Ishikawa (cell line): ENCODE measurements around the gene UBE2QL1.

Experiments
- CEBPB ChIP-seq: IDR thresholded peaks from 2 replicates; pipeline ENCODE4 v1.6.1; 2012
- CREB1 ChIP-seq: IDR thresholded peaks from 2 replicates; pipeline ENCODE4 v1.6.1; 2012; ENCODE audit warnings: low read depth
- EGR1 ChIP-seq: IDR thresholded peaks from 2 replicates; pipeline ENCODE4 v1.6.1; 2012
- EP300 ChIP-seq: IDR thresholded peaks from 2 replicates; pipeline ENCODE4 v1.6.1; 2012; ENCODE audit warnings: borderline replicate concordance
- FOXM1 ChIP-seq: IDR thresholded peaks from 2 replicates; pipeline ENCODE4 v1.6.1; 2012; ENCODE audit warnings: low read depth, borderline replicate concordance
- MAX ChIP-seq: IDR thresholded peaks from 2 replicates; pipeline ENCODE4 v1.6.1; 2012
- NFIC ChIP-seq: IDR thresholded peaks from 2 replicates; pipeline ENCODE4 v1.6.1; 2012
- RAD21 ChIP-seq: IDR thresholded peaks from 2 replicates; pipeline ENCODE4 v1.6.1; 2012; ENCODE audit warnings: low read depth
- REST ChIP-seq: IDR thresholded peaks from 2 replicates; pipeline ENCODE4 v1.6.1; 2012; ENCODE audit warnings: low read depth, mild to moderate bottlenecking
- TAF1 ChIP-seq: IDR thresholded peaks from 2 replicates; pipeline ENCODE4 v1.6.1; 2012; ENCODE audit warnings: low read depth, mild to moderate bottlenecking
- TCF12 ChIP-seq: IDR thresholded peaks from 2 replicates; pipeline ENCODE4 v1.6.1; 2012; ENCODE audit warnings: low read depth
- TEAD4 ChIP-seq: IDR thresholded peaks from 2 replicates; pipeline ENCODE4 v1.6.1; 2012
- YY1 ChIP-seq: IDR thresholded peaks from 2 replicates; pipeline ENCODE4 v1.6.1; 2012; ENCODE audit warnings: low read depth
- ZBTB7A ChIP-seq: IDR thresholded peaks from 2 replicates; pipeline ENCODE4 v1.6.1; 2012; ENCODE audit warnings: low read depth
- TF ChIP-seq, protein P1 (sequence below): IDR thresholded peaks from 2 replicates; pipeline ENCODE4 v1.6.1; 2012

The UBE2QL1 gene

GRCh38 chr5:6504677-6505415, 56.2 kb downstream of the UBE2QL1 start:
- no peak for TF ChIP-seq REST
- no peak for TF ChIP-seq NFIC
- no peak for TF ChIP-seq RAD21
- TF ChIP-seq YY1 = no peak
- no peak for TF ChIP-seq CEBPB
- TF ChIP-seq TCF12 = no peak
- TF ChIP-seq, protein P1, sequence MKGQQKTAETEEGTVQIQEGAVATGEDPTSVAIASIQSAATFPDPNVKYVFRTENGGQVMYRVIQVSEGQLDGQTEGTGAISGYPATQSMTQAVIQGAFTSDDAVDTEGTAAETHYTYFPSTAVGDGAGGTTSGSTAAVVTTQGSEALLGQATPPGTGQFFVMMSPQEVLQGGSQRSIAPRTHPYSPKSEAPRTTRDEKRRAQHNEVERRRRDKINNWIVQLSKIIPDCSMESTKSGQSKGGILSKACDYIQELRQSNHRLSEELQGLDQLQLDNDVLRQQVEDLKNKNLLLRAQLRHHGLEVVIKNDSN = no peak
- TF ChIP-seq EGR1 = no peak

GRCh38 chr5:6505416-6505755, 56.7 kb downstream of the UBE2QL1 start:
- TF ChIP-seq RAD21 (no peak), EGR1 (no peak), TEAD4 (no peak), YY1 (no peak), NFIC (no peak), REST (no peak)

DNA sequence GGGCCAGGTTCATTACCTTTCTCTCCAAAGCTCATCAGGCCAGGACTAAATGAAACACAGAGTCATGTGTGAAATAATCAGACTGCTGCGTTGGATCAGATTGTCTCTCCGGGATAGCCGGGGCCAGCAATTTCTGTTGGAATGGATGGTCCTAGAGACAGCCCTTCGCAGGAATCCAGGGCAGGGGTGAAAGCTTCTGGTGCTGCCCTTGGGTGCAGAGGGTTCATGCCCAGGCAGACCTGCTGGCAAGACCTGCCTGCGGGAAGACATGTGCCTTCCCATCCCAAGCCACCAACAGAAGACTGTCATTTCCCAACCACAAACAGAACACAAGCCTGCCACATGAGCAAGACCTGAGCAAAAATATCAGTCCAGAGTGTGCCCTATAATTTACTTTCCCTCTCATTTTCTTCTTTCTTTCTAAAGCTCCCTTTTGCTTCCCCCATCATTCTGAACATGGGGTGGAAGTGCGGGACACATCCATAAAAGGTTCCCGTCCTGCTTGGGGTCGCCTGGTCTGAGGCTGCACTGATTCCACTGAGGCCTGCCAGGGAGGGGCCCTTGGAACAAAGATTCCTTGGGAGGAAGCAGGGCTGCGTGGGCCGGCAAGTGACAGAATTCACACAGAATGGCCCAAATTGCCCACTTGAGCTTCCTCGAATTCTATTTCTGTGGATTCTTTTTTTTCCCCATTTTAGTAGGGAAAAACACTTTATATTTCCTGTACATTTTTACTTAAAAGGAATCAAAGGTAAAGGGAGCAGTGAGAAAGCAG, 57.3 kb downstream of the UBE2QL1 start:
- TF ChIP-seq RAD21 (no peak), CREB1 (no peak), MAX (no peak), YY1 (no peak), CEBPB (no peak), REST (no peak)

GRCh38 chr5:6506611-6507010, 58.0 kb downstream of the UBE2QL1 start:
- TF ChIP-seq EP300 = no peak
- TF ChIP-seq YY1 = no peak
- TF ChIP-seq CEBPB = no peak
- TF ChIP-seq, protein P1 = no peak
- TF ChIP-seq FOXM1 = no peak
- TF ChIP-seq ZBTB7A = no peak
- TF ChIP-seq TAF1 = no peak
- no peak for TF ChIP-seq RAD21
- no peak for TF ChIP-seq TCF12
- no peak for TF ChIP-seq CREB1
- TF ChIP-seq EGR1 = no peak
- TF ChIP-seq TEAD4 = no peak
- TF ChIP-seq MAX = no peak
- TF ChIP-seq NFIC = no peak
- TF ChIP-seq REST = no peak
